HG03469 (cell line): ENCODE measurements around the gene KCNJ6.
"Not testable (repeated sequence)": the region's sequence is repeated elsewhere in the genome, so short reads cannot be mapped to it uniquely, and the experiment has no call there.

Experiments
- ATAC-seq: cut with Tn5 transposase; IDR thresholded peaks from one replicate; pipeline ENCODE4 v1.9.1; 2021; ENCODE audit warnings: mild to moderate bottlenecking, moderate library complexity, moderate number of reproducible peaks; ENCODE audit not compliant: unreplicated experiment

Gene KCNJ6

GRCh38 chr21:37746849-37747248, 169.4 kb downstream of the KCNJ6 start:
- no peak for ATAC-seq

- no peak for ATAC-seq
Measured at GRCh38 chr21:37744551-37744950, 171.7 kb downstream of the KCNJ6 start.

- ATAC-seq: no peak
Measured at GRCh38 chr21:37742532-37742931, 173.7 kb downstream of the KCNJ6 start.

GRCh38 chr21:37742115-37742514, 174.1 kb downstream of the KCNJ6 start:
- ATAC-seq: no peak

- no peak for ATAC-seq
Measured at GRCh38 chr21:37737996-37738395, 178.3 kb downstream of the KCNJ6 start.

- ATAC-seq: no peak
Measured at GRCh38 chr21:37737507-37737906, 178.8 kb downstream of the KCNJ6 start.

DNA sequence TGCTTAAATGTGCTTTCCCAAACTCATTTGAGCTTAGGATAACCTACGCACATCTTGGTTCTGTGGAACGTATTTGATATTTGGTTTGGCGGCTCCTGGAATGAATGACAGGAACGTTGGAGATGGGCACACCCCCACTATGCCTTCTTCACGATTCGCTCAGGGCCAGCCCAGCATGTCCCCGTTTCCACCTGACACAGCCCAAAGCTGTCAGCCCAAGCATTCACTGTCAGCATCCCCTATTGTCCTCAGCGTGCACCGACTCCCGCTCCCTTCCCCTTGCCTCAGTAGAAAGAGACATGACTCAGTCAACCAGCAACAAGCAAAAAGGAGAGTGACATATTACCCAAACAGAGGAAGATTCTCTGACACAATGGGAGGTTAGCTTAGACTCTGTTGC, 181.4 kb downstream of the KCNJ6 start:
- ATAC-seq: no peak

DNA sequence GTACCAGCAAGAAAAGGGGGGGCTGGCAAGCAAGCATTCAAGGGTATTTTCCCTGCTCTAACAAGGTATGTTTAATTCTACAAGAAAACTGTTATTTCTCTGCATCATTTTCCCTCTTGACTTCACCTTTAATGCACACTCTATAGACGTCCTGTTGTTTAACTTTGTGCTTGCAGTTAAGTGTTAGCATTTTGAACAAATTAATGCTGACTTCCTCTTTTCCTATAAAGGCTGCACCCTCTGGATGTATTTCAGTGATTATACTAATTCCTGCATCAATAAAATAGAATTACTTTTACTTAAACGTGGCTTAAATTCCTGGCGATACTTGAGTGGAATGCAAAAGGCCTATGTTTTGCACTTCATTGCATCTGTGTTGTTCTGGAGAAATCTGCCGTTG, 183.3 kb downstream of the KCNJ6 start:
- no peak for ATAC-seq

DNA sequence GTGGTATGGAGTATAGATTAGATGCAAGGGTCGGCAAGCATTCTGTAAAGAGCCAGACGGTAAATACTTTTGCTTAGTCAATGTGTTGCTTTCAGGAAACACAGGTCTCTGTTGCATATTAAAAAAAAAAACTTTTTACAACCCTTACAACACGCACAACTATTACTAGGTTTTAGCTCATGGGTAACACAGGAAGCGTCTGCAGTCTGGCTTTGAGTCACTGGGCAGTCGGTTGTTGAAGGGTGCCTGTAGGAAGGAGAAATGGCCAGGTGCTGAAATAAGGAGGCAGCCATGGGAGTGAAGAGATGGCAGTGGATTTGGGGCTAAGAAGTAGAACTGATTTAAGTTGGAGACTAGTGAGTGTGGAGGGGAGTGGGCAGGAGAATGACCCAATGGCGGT, 192.1 kb downstream of the KCNJ6 start:
- no peak for ATAC-seq

DNA sequence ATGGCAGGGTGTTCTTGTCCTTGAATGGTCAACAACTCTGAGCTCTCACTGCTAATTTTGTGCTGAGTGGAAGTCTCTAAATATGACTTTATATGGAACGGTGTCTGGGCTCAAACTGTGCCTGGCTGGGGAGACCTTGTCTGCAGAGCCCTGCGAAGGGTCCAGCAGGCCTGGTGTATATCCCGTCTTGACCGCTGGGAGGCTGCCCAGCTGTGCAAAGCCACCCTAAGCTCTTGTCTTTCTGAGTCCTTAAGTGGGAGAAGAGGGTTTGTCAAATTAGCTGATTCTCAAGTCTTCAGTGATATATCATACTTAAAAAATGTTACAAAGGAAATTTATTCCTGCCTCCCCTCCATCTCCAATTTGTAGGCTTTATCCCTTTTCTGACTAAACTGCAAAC, 198.7 kb downstream of the KCNJ6 start:
- no peak for ATAC-seq

- ATAC-seq: not testable (repeated sequence)
Measured at GRCh38 chr21:37712569-37712934, 203.7 kb downstream of the KCNJ6 start.

- no peak for ATAC-seq
Measured at GRCh38 chr21:37711836-37712568, 204.3 kb downstream of the KCNJ6 start.

DNA sequence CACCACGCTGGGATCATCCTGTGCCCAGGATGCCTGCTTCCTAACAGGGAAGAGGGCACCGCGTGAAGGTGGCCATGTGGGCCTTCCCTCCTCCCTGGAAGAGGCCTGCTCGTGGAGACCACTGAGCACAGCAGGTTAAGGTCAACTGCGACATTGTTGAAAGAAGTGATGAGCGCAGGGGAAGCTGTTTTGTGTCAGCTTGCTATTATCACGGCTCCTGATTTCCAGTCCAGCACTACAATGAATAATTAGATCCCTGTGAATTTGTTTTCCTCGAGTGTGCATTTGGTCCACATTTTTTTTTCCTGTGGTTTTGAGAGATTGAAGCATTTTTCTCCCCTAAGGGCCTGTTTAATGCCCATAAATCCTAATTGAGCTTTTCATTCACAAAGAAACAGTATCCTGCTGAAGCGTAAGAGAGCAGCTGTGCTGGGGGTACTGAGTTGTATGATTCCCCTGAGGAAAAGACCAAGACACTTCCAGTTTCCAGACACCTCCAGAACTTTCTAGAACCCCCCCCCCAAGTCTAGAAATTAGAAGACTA, 204.9 kb downstream of the KCNJ6 start:
- ATAC-seq: no peak

- ATAC-seq: no peak
Measured at GRCh38 chr21:37710546-37711285, 205.5 kb downstream of the KCNJ6 start.

GRCh38 chr21:37704751-37705150, 211.5 kb downstream of the KCNJ6 start:
- no peak for ATAC-seq

GRCh38 chr21:37702241-37702640, 214.0 kb downstream of the KCNJ6 start:
- no peak for ATAC-seq

- ATAC-seq: peak; percentile 91
Measured at GRCh38 chr21:37700641-37701202, 215.5 kb downstream of the KCNJ6 start.

DNA sequence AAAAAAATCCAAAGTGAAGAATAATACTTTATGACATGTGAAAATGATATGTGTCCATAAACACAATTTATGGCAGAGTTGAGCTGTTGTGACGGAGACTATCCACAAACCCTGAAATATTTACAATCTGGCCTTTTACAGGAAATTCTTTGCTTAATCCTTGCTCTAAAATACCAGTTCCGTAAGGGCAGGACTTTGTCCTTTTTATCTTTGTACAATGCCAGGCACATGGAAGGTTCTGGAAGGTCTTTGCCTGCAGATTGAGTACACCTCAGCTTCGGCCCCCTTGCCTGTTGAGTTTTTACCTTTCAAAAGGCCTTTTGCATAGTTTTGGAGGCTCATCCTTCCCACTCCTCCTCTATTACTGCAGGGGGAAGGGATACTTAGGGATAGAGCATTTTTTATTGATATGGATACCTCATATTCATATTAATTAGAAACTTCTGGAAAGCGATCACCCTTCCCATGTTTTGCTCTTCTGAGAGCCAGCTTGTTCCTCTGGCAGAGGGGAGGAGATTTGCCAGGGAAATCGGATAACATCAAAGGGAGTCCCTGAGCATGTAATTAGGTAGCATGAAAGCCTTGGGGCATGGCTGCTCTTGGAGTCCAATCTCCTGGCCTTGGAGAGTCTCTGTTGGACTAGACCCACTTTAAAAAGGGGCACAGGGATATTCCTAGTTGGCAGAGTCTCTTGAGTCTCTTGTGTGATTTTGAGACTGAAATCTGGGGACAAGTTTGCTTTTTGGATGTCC, 217.1 kb downstream of the KCNJ6 start:
- ATAC-seq: no peak

- no peak for ATAC-seq
Measured at GRCh38 chr21:37696936-37697335, 219.3 kb downstream of the KCNJ6 start.

DNA sequence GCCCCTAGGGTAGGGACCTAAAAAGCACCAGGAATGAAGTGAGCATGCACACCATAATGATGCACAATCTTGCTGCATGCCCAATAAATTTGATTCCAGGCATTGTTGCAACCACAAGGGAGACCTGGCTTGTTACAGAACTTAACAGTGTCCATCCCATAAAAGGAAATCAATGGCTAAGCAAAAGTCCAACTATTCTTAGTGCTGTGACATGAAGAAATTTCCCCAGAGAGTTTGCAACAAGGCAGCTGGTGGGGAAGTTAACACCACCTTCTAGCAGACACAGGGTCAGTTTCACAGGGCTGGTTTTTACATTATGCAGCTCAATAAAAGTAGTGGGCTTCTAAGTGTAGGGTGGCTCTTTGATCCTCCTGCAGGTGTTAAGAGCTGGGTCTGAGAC, 221.1 kb downstream of the KCNJ6 start:
- no peak for ATAC-seq
